SK-N-SH treated with all-trans-retinoic acid at 6 μM for 48 hours (cell line): ENCODE results near the gene ADAM30.

Experiments
- ATAC-seq: fragments of 200-7000 bp; cut with Tn5 transposase; 3 replicates; pipeline ENCODE4 v1.9.1; 2020; ENCODE audit warnings: mild to moderate bottlenecking, moderate library complexity
- BACH2 ChIP-seq: fragments of 250-450 bp; sonication (Bioruptor Pico); IDR thresholded peaks from 2 replicates; pipeline ENCODE4 v1.9.0; 2021; ENCODE audit warnings: mild to moderate bottlenecking, borderline replicate concordance
- CREB5 ChIP-seq: fragments of 250-450 bp; sonication (Bioruptor Pico); IDR thresholded peaks from 2 replicates; pipeline ENCODE4 v1.5.1; 2020; ENCODE audit warnings: low read depth, mild to moderate bottlenecking, moderate library complexity
- CSDC2 ChIP-seq: fragments of 250-450 bp; sonication (Bioruptor Pico); IDR thresholded peaks from 2 replicates; pipeline ENCODE4 v1.5.0; 2020; ENCODE audit warnings: mild to moderate bottlenecking, moderate library complexity
- CSRNP3 ChIP-seq: fragments of 250-450 bp; sonication (Bioruptor Pico); IDR thresholded peaks from 2 replicates; pipeline ENCODE4 v1.5.1; 2021; ENCODE audit warnings: mild to moderate bottlenecking, moderate library complexity
- ESRRG ChIP-seq: fragments of 250-450 bp; sonication (Bioruptor Pico); IDR thresholded peaks from 2 replicates; pipeline ENCODE4 v1.6.1; 2021; ENCODE audit warnings: mild to moderate bottlenecking
- GLIS3 ChIP-seq: fragments of 250-450 bp; sonication (Bioruptor Pico); IDR thresholded peaks from 2 replicates; pipeline ENCODE4 v1.5.0; 2020; ENCODE audit warnings: mild to moderate bottlenecking, moderate library complexity
- ISL1 ChIP-seq: fragments of 250-450 bp; sonication (Bioruptor Pico); IDR thresholded peaks from 2 replicates; pipeline ENCODE4 v2.1.2; 2022; ENCODE audit warnings: mild to moderate bottlenecking, moderate library complexity
- OSR1 ChIP-seq: fragments of 250-450 bp; sonication (Bioruptor Pico); IDR thresholded peaks from 2 replicates; pipeline ENCODE4 v1.8.0; 2022; ENCODE audit warnings: moderate library complexity, mild to moderate bottlenecking, inconsistent platforms
- PATZ1 ChIP-seq: fragments of 250-450 bp; sonication (Bioruptor Pico); IDR thresholded peaks from 2 replicates; pipeline ENCODE4 v1.8.0; 2020; ENCODE audit warnings: mild to moderate bottlenecking, moderate library complexity, borderline replicate concordance
- POU6F1 ChIP-seq: fragments of 250-450 bp; sonication (Bioruptor Pico); IDR thresholded peaks from 2 replicates; pipeline ENCODE4 v1.8.0; 2021; ENCODE audit warnings: low read depth, mild to moderate bottlenecking, moderate library complexity, borderline replicate concordance
- PPARA ChIP-seq: fragments of 250-450 bp; sonication (Bioruptor Pico); IDR thresholded peaks from 2 replicates; pipeline ENCODE4 v1.5.0; 2020; ENCODE audit warnings: mild to moderate bottlenecking, borderline replicate concordance
- RARB ChIP-seq: fragments of 250-450 bp; sonication (Bioruptor Pico); IDR thresholded peaks from 2 replicates; pipeline ENCODE4 v1.8.0; 2021; ENCODE audit warnings: mild to moderate bottlenecking, moderate library complexity
- SNAI2 ChIP-seq: fragments of 250-450 bp; sonication (Bioruptor Pico); IDR thresholded peaks from 2 replicates; pipeline ENCODE4 v1.5.0; 2020; ENCODE audit warnings: mild to moderate bottlenecking, moderate library complexity
- TCF4 ChIP-seq: fragments of 250-450 bp; sonication (Bioruptor Pico); IDR thresholded peaks from 2 replicates; pipeline ENCODE4 v1.8.0; 2021; ENCODE audit warnings: mild to moderate bottlenecking, moderate library complexity, borderline replicate concordance
- TOX ChIP-seq: fragments of 250-450 bp; sonication (Bioruptor Pico); IDR thresholded peaks from 2 replicates; pipeline ENCODE4 v1.8.0; 2021; ENCODE audit warnings: mild to moderate bottlenecking, moderate library complexity, borderline replicate concordance
- TSHZ2 ChIP-seq: fragments of 250-450 bp; sonication (Bioruptor Pico); IDR thresholded peaks from 2 replicates; pipeline ENCODE4 v1.5.0; 2020; ENCODE audit warnings: mild to moderate bottlenecking, moderate library complexity
- ZFP3 ChIP-seq: fragments of 250-450 bp; sonication (Bioruptor Pico); IDR thresholded peaks from 2 replicates; pipeline ENCODE4 v1.5.0; 2020; ENCODE audit warnings: mild to moderate bottlenecking, moderate library complexity
- ZFP30 ChIP-seq: fragments of 450-650 bp; formaldehyde crosslinking; IDR thresholded peaks from 2 replicates; pipeline ENCODE4 v1.5.0; 2022; ENCODE audit warnings: mild to moderate bottlenecking, moderate library complexity
- ZNF565 ChIP-seq: fragments of 450-650 bp; formaldehyde crosslinking; conservative IDR thresholded peaks from 2 replicates; pipeline ENCODE4 v1.5.0; 2020; ENCODE audit warnings: low read depth, mild to moderate bottlenecking, moderate library complexity
- ZNF70 ChIP-seq: fragments of 450-650 bp; formaldehyde crosslinking; IDR thresholded peaks from 2 replicates; pipeline ENCODE4 v1.5.0; 2020; ENCODE audit warnings: mild to moderate bottlenecking, moderate library complexity
- ZNF8 ChIP-seq: fragments of 450-650 bp; formaldehyde crosslinking; IDR thresholded peaks from 2 replicates; pipeline ENCODE4 v1.5.0; 2020; ENCODE audit warnings: mild to moderate bottlenecking, moderate library complexity

ADAM30 gene

GRCh38 chr1:119935373-119935772 is 39.1 kb upstream of the ADAM30 start:
- TF ChIP-seq RARB (CRISPR knock-in tag) (no peak), POU6F1 (CRISPR knock-in tag) (no peak), OSR1 (no peak), ZNF70 (CRISPR knock-in tag) (no peak), GLIS3 (CRISPR knock-in tag) (no peak), ZNF8 (CRISPR knock-in tag) (no peak), BACH2 (CRISPR knock-in tag) (no peak), TSHZ2 (CRISPR knock-in tag) (no peak), ZNF565 (CRISPR knock-in tag) (no peak), ZFP3 (no peak), CSRNP3 (CRISPR knock-in tag) (no peak)
- no peak for ATAC-seq

- no peak for TF ChIP-seq TCF4 (CRISPR knock-in tag)
- no peak for TF ChIP-seq ZFP30 (CRISPR knock-in tag)
- TF ChIP-seq CSDC2 (CRISPR knock-in tag): no peak
- TF ChIP-seq TOX (CRISPR knock-in tag): no peak
- no peak for TF ChIP-seq PATZ1 (CRISPR knock-in tag)
- TF ChIP-seq PPARA (CRISPR knock-in tag): no peak
- TF ChIP-seq POU6F1 (CRISPR knock-in tag): no peak
- no peak for TF ChIP-seq ZNF70 (CRISPR knock-in tag)
- no peak for TF ChIP-seq TSHZ2 (CRISPR knock-in tag)
- no peak for TF ChIP-seq RARB (CRISPR knock-in tag)
- TF ChIP-seq ISL1 (CRISPR knock-in tag): no peak
- no peak for TF ChIP-seq CSRNP3 (CRISPR knock-in tag)
- no peak for TF ChIP-seq OSR1
- no peak for TF ChIP-seq ESRRG (CRISPR knock-in tag)
- no peak for TF ChIP-seq ZFP3
- no peak for TF ChIP-seq SNAI2
- no peak for TF ChIP-seq CREB5 (CRISPR knock-in tag)
- no peak for TF ChIP-seq ZNF8 (CRISPR knock-in tag)
- ATAC-seq: no peak
Measured at GRCh38 chr1:119933397-119933796, 37.1 kb upstream of the ADAM30 start.
